RPMI8226 (cell line): ENCODE measurements around the gene XPR1.
A peak's percentile ranks its signal among the peaks of the same experiment; 100 is the strongest.

Experiments used
- DNase-seq: peaks from one replicate; pipeline ENCODE4 v3.0.0-alpha.2; 2015

Gene XPR1

DNA sequence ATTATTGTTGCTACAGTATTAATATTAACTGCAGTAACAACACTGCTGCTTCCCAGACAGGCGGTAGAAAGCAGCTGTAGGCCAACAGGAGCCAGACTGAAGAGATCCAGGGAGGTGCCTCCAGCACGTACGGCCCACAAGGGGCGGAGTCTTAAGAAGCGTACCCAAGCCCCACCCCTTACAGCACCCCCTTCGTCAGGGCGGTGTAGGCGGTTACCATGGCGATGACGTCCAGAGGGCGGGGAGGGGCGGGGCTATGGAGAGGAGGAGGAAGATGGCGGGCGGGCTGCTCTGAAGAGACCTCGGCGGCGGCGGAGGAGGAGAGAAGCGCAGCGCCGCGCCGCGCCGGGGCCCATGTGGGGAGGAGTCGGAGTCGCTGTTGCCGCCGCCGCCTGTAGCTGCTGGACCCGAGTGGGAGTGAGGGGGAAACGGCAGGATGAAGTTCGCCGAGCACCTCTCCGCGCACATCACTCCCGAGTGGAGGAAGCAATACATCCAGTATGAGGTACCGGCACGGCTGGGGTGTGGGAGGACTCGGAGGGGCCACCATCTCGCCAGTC, at the start of gene XPR1:
Gene XPR1, plus strand, starts transcription at position 257 of the 560 bp plus-strand sequence. Its CDS starts 180 bp downstream, at position 437.
- peak; percentile 100 for DNase-seq

DNA sequence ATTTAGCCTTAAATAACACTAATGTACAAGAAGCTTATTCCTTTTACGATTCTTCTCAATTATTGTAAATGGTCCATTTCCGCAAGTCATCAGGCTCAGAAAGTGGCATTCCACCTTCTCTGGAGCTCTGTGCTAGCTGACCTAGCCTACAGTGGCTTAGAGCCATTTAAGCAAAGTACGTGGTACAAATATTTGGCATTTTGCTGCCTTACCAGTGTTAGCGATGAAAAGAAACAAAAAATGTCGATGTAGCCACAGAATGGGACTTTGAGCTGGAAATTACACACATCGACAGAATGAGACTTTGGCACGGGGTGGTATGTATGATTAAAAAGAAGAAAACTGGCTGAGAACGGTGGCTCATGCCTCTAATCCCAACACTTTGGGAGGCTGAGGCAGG, 47.0 kb upstream of the XPR1 start:
- no peak for DNase-seq

DNA sequence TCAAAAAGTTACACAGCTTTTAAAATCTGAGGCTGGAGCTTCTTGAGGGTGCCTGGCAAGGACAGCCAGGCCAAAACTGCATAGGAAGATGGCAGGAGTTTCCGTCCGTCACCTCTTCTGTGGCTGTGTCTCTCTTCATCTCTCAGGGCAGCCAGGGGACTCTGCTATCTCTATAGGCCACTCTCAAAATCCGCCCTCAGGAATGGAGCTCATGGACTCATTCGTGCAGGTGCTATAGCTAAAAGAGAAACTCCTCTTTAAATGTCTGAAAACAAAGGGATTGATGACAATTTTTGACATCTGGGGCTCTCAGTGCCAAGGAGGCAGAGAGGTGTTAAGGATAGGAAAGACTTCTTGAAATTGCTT, 45.8 kb upstream of the XPR1 start:
- DNase-seq, result no peak

DNA sequence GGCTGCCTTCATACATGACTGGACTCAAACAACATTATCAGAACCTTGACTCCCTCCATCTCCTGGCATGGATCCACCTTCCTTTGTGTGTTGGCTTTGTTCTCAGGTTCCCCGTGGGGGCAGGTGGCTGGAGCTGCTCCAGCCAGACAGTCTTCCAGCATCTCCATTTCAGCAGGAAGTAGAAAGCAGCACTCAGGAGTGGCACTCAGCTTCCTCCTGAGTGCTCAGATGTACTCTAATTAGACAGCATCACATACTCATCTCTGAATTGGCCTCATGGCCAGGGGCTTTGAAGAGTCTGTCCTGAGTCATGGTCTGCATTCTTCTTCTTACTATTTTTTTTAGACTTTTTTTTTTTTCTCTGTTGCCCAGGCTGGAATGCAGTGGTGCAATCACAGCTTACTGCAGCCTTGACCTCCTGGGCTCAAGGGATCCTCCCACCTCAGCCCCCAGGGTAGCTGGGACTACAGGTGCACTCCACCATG, 45.1 kb upstream of the XPR1 start:
- DNase-seq, result no peak

DNA sequence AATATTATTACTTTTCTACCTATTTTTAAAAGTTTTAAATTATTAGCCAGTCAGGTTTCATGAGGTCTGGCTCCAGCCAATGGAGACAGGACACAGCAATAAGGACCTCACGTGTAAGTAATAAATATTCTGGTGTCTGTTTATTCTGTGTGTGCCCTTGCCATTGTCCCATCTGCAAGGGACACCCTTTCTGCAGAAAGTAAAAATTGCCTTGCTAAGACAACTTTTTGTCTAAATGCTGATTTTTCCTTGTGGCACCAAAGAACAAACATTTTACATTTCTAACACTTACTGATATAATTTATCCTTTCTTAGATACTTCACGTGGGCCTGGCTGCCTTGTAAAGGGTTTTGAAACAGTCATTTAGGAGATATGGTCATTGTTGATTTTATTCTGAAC, 43.7 kb upstream of the XPR1 start:
- no peak for DNase-seq

DNA sequence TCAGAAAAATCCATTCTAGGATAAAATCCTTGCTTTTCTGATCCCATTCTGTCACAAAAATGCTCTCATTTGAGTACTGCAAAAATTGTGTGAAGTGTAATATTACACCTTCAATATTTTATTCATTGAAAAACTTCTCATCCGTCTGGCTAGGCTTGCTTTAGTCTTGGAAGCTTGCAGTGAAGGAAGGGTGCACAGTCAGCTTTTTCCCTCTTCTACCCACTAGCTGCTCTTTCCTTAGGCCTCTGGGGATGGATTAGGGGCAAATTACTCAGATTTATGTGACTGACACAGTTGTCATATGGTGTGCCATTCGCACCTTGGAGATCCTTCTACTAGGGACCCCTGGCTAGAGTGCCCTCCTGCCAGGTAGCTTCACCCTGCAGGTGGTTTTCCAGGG, 40.9 kb upstream of the XPR1 start:
- no peak for DNase-seq

DNA sequence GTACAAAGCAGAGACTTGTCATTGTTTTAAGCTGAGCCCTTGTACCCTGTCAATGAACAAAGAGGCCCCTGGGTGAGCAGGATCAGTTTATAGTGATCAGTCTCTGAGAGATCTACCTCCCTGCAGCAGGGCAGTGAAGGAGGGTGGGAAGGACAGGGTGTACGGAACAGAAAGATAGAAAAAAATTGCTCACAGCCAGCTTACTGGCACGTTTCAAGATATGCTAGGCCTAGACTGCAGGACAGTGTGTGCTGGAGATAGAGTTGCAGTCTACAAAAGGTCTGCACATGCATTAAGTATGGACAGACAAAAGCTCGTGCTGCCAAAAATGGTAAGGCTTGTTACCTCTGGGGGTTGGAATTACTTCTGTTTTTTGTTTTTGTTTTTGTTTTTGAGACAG, 38.4 kb upstream of the XPR1 start:
- no peak for DNase-seq

DNA sequence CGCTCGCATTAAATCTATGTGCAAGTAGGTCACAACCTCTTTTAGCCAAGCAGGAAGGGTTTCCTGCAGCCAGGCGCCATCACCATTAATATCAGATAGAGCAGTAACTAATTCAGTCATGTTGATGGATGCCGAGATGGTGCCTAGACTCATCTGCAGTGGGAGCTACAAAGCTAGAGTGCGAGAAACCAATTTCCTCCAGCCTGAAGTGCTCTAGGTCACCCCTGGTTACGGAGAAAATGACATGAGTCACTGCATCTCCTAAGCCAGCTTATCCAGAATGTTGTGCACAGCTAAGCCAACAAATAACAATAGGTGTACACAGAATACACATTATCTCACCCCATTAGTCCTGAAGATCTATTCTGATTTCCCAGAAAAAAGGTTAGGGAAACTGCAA, 37.1 kb upstream of the XPR1 start:
- DNase-seq, result no peak

DNA sequence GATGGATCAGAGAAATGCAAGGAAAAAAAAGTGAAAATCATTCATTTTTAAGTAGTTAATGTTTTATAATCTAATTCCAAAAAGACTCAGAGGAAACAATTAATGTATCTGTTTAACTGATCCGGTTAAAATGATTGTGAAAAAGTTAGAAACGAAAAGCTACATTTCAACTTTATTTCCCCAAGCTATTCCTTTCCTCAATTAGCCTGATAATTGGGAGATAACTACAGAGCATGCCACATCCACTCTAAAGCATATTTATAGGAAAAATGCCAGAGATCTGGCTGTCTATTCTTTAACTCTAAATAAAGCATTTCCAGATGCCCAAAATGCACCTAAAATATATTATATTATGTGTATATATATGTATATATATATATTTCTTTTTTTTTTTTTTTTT, 35.9 kb upstream of the XPR1 start:
- no peak for DNase-seq

DNA sequence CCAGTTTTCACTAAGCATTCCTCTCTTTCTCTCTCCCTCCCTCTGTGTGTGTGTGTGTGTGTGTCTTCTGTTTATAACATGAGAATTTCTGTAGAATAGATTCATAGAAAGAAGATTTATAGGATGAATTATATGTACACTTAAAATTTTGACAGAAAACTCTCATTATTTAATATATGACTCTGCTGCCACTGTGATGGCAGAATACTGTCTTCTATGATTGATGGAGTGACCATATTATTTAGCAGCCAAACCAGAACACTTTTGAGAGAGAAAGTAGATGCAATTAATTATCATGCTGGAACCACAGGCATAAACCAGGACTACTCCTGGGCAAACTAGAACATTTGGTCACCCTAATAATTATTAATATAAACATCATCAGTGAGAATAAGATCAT, 34.3 kb upstream of the XPR1 start:
- no peak for DNase-seq

DNA sequence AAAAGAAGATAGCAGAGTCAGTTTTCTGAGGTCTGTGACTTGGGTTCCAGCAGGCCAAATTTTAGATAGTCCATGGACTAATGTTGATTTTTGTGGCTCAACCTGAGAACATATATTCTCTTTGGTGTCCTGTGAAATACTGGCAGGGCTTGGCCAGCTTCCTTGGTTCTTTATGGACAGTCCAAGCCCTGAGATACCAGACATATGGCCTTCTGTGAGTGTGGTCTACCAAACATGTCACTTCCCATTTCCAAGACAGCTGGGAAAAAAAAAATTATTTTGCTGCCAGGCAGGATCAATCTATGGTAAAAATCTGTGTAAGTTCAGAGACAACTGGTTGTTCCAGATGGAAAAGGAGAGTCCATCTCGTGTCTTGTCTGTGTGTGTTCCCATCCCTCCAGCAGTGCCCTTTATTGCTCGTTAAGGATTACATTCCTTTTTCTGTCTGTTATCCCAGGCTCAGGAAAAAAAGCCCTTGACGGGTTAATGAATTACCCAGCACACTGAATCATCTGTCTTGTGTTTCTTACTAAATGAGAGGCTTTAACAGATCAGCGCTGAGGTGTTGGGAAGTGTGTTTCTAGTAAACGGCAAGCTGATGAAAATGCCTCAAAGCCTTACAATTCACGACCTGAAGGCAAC, 33.4 kb upstream of the XPR1 start:
- DNase-seq, result no peak

DNA sequence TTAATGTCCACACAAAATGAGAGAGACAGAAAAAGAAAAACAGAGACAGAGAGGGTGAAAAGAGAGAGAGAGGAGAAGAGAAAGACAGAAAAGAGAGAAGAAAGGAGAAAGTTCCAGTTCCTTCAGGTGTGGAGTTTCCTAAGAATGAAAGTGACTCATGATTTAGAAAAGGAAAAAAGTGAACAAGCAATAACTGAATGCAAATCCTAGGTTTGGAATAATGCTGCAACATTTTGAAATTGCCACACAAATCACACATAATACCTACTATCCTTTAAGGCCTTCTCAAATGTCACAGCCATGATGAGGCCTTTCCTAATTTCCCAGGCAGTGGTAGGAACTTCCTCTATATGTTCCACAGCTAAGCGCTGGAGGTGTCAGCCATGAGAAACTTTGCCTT, 31.5 kb upstream of the XPR1 start:
- DNase-seq, result no peak

DNA sequence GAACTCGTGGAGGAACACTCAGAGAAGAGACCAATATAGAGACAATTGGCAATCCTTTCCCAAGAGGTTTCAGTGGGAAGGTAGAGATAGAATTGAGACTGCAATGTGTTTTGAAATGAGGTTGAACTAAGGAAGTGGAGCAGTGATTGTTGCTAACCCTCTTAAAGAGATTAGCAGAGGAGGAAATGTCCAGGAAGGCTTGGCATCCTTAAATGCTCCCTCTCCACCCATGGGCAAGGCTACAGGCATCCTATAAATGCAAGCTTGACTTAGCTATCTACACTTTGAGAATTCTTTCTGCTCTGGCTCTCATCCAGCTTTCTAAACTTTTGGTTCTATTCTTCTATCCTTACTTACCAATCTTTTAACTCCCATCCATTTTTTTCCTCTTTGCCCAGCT, 30.3 kb upstream of the XPR1 start:
- DNase-seq, result no peak

DNA sequence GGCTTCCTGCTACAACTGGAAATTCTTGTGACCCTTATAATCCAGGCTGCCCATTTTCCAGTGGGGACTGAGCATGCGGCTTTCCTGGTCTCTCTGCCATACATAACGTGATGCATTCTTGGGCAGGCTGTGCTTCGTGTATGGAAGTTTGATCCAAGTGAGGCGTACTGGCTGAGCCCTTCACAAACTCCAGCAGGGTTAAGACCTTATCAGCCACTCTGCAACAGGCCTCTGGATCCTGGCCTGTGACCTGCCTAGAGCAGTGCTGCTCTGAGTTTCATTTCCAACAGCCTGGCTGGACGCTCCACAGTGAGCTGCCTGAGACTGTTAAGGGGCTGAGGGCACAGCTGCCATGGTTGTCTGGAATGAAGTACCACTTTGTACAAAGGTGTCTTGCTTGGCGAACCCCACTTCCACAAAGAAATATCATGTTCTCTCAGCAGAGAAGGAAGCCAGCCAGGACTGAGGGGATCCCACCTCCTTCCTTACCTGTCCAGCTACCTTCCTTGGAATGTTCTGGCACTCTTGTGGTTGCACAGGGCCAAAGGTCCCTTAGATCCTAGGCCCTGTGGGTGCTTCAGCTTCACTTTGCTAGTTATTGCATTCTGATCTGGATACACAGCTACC, 28.5 kb upstream of the XPR1 start:
- DNase-seq, result no peak

DNA sequence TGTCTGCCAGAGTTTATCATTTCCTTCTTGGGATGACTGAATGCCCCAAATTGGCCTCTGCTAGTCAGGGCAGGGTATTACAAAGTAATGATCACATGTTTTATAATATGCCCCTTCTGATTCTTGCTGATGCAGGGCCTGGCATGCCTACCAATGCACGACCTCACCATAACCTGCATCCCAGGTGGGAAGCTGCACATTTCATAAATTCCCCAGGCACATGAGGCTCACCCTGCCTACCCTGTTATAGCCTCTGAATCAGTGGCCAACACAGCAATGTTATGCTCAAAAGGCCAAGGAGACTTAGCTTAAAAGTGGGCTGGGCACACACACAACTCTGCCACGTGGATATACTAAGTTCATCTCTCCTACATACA, 28.0 kb upstream of the XPR1 start:
- no peak for DNase-seq

DNA sequence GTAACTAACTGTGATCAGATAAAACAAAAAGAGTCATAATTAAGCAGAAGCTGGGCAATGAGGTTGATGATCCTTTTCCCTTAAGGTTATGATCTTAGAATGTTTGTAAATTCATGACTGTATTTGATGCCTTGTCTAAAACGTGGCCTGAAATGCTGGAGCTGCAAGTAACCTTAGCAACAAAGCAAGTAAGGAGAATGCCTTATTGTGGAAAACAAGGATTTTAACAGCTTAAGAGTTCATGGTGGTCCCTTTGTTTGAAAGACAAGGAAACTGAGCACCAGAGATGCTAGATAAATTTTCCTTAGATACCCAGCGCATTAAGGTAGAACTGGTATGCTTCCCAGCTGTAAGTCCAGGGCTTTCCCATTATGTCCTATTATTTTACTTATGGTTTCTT, 25.7 kb upstream of the XPR1 start:
- no peak for DNase-seq

DNA sequence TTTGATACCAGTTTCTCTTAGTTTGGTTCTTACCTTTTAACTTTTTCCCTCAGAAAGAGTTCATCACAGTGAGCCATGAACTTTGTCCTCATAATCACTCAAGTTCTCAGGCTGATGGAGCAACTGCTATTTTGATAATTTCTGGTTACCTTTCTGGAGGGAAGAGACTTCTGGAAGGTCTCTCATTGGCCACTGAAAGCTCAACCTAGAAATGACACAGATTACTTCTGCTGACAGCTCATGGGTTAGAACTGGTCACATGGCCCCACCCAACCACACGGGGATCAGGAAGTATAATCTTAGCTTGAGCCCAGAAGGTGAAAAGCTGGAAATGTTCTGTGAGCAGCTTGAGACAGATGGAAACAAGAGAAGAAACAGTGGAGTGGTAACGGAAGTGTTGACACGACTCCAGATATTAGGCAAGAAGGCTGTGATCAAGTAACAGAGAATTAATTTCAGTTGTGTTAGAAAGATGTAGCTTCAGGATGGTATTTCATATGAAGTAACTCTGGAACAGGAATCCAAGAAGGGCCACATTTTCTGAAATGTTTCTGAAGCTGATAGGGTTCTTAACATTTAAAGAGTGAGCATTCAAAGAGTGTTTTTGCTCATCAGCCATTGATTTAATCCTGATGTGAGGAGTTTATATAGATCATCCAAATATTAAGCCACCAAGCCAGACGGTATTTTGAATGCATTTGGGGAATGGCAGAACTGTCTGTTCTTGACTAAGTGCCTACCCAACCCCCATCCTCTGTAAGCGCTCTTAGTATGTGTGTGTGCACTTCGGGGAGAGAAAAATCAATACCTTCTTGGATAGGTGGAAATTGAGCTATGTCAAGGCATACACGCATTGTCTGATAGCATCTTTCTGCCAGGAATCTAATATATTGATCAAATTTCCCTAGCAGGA, 21.9 kb upstream of the XPR1 start:
- DNase-seq, result no peak

DNA sequence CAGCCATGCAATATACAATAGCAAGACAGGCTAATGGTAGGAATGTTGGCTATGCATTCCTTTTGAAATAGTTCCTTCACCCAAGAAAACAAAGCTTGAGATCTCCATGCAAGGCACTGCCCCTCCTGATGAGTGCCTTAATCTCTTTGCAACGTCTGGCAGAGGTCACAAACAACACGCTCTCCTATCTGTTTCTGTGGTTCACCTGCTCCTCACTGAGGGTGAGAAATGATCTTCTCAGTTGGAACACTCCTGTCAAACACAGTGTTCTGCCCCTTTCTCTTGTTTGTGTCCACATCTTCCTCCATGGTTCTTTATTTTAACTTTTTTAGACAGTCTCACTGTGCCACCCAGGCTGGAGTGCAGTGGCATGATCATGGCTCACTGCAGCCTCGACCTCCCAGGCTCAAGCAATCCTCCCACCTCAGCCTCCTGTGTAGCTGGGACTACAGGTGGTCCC, 21.2 kb upstream of the XPR1 start:
- DNase-seq, result no peak

DNA sequence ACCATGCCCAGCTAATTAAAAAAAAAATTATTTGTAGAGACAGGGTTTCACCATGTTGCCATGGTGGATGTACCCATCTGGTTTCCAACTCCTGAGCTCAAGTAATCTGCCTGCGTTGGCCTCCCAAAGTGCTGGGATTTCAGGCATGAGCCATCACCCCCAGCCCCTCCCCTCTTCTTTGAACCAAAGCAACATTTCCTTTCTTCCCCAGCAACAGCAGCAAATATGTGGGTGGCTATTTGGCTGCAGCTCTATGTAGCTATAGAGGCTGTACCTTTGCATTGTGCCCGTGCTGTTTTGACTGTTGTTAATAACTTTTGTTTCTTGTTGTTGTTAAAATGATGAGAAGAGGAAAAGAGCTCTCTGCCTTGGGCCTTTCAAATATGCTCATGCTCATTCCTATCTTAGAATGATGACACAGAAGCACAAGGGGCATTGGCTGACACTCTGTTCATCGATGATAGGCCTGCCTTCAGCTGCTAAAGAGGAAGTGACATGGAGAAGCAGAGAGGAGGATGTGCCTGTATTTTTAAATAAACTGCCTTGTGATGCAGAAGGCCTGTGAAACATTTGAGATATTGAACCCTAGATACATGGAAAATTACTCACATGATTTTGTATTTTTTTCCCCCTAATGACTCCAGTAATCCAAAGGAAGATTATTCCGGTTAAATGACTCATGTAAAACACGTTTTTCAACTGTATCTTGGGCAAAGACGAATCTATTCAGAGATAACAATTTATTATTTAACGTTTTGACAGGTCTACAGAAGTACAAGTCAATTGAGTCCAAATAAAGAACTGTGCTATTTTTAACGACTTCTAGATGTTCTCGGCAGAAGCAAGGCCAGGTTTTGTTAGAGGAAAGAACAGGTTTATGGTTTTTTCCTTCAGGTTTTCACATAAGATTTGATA, 20.5 kb upstream of the XPR1 start:
- no peak for DNase-seq

DNA sequence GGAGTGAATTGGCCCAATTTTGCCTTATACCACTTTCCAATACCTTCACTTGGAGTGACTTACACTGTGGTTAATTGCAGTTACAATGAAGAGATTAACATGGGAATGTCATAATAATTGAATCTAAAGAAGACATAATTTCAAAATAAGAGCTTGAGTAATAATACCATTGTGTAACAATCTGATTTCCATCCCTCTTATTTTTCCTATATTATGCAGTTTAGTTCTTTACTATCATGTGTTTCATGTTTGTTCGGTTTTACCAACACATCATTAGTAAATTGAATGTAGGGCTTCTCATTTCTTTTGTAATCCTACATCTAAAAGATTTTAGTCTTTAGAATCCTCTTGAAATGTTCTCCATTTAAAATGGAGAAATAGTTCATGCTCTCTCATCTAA, 19.2 kb upstream of the XPR1 start:
- no peak for DNase-seq

DNA sequence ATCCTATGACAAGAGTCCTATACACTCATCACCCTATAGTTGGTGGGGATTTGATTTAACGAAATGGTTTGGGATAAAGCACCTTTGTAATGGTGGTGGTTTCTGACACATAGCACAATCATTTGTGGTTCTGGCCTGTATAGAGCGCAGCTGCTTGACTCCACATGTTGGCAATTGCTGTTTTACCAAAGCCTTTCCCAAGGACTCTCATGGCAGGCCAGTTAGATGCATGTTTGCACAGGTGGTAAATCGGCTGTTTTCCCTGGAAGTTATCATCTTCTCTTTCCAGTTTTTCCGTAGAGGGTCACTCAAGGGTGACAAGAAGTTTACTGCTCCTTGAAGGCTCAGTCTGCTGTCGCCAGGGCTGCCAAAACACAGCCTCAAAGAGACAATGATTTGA, 17.1 kb upstream of the XPR1 start:
- DNase-seq, result no peak

DNA sequence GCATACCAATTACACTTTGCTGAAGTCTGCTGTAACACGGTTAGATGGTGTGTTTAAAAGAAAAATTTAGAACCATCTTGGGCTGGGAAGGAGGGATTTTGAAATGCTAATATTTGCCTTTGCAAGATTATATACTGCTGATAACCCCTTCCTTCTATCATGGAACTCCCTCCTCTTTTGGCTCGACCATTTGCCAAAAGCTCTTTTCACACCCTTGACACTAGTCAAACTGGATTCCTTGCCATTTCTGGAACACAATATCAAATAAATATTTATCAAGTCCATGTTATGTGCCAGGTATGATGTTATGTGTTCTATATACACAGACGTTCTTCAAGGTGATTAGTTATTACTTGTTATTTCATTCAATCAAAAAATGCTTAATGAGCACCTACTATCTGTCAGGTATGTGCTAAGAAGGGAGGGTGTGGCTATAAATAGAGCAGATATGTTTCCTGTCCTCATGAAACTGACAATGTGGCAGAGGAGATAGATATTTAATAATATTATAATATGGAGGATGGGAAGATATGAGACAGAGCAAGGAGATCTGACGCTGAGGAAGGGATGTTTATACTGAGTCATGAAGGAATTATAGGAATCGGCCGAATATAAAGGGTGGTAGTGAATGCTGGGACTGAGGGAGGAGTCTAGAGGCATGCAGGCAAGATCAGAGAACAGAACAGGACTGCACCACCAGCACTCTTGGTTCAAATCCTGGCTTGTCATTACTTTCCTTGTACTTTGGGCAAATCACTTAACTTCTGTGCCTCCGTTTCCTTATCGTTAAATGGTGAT, 16.1 kb upstream of the XPR1 start:
- no peak for DNase-seq
